ACC112 (cell line): ENCODE data around the gene RPS19BP1.
A peak's percentile ranks its signal among the peaks of the same experiment; 100 is the strongest.

Experiments
- H2AFZ ChIP-seq: fragments of 200-600 bp; sonication (generic); one replicate; pipeline ENCODE4 v1.6.0; 2017; ENCODE audit warnings: antibody characterized with exemption, low read length; ENCODE audit not compliant: unreplicated experiment
- H3K27ac ChIP-seq: fragments of 200-600 bp; sonication (generic); 2 replicates; pipeline ENCODE4 v1.5.1; 2014; ENCODE audit warnings: low read depth, mild to moderate bottlenecking, antibody characterized with exemption, low read length, moderate library complexity
- H3K27me3 ChIP-seq: fragments of 200-600 bp; sonication (generic); 2 replicates; pipeline ENCODE4 v1.6.1; 2014; ENCODE audit warnings: mild to moderate bottlenecking, antibody characterized with exemption, low read length, moderate library complexity, mixed read lengths; ENCODE audit not compliant: insufficient read depth
- H3K36me3 ChIP-seq: fragments of 200-600 bp; sonication (generic); 2 replicates; pipeline ENCODE4 v1.6.1; 2016; ENCODE audit warnings: mild to moderate bottlenecking, antibody characterized with exemption, low read length, moderate library complexity, mixed read lengths; ENCODE audit not compliant: insufficient read depth
- H3K4me1 ChIP-seq: fragments of 200-600 bp; sonication (generic); one replicate; pipeline ENCODE4 v1.6.1; 2016; ENCODE audit warnings: low read length, mixed read lengths; ENCODE audit not compliant: insufficient read depth, unreplicated experiment, control insufficient read depth
- H3K4me3 ChIP-seq: fragments of 200-600 bp; sonication (generic); 2 replicates; pipeline ENCODE4 v1.5.1; 2014; ENCODE audit warnings: mild to moderate bottlenecking, low read depth, low read length
- H3K79me2 ChIP-seq: fragments of 200-600 bp; sonication (generic); one replicate; pipeline ENCODE4 v1.6.0; 2016; ENCODE audit warnings: low read length; ENCODE audit not compliant: control insufficient read depth, unreplicated experiment, insufficient read depth

Gene RPS19BP1

GRCh38 chr22:39520226-39521105 lies 12.1 kb downstream of the RPS19BP1 start, which contains the start of gene ATF4:
Gene ATF4 (plus strand): TSS chr22:39520562. CDS start chr22:39521446, 884 bp downstream.
- H3K27ac ChIP-seq = peak within 1 kb of the TSS; percentile 99
- H3K27me3 ChIP-seq = no peaks in the 10 kb centered on the region
- H2AFZ ChIP-seq = peak within 1 kb of the TSS; percentile 81
- peaks cover 26% of the 10 kb centered on the region for H3K79me2 ChIP-seq
- peaks cover 18% of the 10 kb centered on the region for H3K36me3 ChIP-seq
- peaks cover 21% of the 10 kb centered on the region for H3K4me1 ChIP-seq
- H3K4me3 ChIP-seq = peak within 1 kb of the TSS; percentile 96

DNA sequence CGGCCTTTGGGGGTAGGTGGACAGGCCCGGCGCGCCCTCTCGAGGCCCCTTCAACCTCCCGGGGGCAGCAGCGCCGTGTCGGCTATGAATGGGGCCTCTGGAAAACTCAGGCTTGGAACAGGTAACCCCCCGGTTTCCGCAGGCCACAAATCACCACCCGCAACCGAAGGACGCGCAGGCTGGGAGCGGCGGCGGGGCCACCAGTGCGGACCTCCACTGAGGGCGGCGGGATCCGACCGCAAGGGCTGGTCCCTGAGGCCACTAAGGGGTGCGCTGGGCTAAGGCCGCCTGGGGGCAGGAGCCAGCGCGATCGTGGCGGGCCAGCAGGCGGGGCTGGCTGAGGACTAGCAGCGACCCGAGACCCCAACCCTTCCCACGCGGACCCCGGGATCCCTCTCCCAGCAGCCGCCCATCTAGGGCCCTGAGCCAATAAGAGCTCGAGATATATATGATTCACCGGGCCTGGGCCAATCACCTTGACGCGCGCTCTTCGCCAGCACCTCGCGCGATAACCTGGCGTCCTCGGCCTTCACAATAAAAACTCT lies 12.8 kb downstream of the RPS19BP1 start:
- Histone ChIP-seq H3K27me3 (no peaks in the 10 kb centered on the region), H3K27ac (peak overlapping the region; percentile 99), H3K4me1 (peaks cover 27% of the 10 kb centered on the region), H3K4me3 (peak overlapping the region; percentile 96), H2AFZ (peak overlapping the region; percentile 66), H3K36me3 (peaks cover 18% of the 10 kb centered on the region), H3K79me2 (peaks cover 26% of the 10 kb centered on the region)

DNA sequence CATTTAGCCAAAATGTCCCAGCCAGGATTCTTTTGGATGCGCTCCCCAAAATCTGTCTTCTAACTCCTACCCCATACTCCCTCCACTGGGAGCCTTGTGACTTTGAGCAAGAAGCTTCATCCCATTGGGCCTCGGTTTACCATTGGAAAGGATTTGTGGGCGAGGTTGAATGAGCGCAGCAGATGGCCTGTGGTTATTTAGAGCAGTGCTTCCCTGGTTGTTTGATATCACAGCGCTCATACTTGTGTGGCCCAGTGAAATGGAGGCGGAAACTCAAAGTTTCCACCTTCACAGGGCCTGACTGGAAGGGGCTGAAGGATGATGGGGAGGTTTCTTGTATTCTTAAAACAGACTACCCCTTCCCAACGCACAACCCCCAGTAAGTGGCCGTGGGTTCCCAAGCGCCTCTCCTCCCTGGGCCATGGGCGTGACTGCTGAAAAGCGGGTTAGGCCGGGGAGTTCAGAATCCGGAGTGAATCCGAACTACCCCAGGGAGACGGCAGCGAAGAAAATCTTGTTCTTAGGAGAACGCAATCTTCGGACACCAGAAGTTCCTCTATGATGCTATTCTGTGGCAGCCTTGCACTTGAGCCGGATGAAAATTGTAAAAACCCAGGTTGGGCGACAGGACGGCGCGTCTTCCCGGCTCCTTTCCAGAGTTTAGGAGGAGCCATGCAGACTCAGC lies 13.4 kb downstream of the RPS19BP1 start:
- H3K79me2 ChIP-seq = peaks cover 26% of the 10 kb centered on the region
- peaks cover 18% of the 10 kb centered on the region for H3K36me3 ChIP-seq
- H3K4me1 ChIP-seq = peaks cover 27% of the 10 kb centered on the region
- peak overlapping the region; percentile 99 for H3K27ac ChIP-seq
- peak overlapping the region; percentile 96 for H3K4me3 ChIP-seq
- H2AFZ ChIP-seq = peak overlapping the region; percentile 66
- no peaks in the 10 kb centered on the region for H3K27me3 ChIP-seq

- Histone ChIP-seq H3K4me1 (peaks cover 27% of the 10 kb centered on the region), H2AFZ (no peak overlapping the region), H3K79me2 (peaks cover 26% of the 10 kb centered on the region), H3K4me3 (peak overlapping the region; percentile 96; the same call in 1 of the 2 replicates), H3K36me3 (peaks cover 17% of the 10 kb centered on the region), H3K27me3 (no peaks in the 10 kb centered on the region), H3K27ac (peak overlapping the region; percentile 99)
Measured at GRCh38 chr22:39518144-39518786, 14.3 kb downstream of the RPS19BP1 start.

GRCh38 chr22:39517470-39517869 lies 15.1 kb downstream of the RPS19BP1 start:
- peaks cover 12% of the 10 kb centered on the region for H3K36me3 ChIP-seq
- peaks cover 27% of the 10 kb centered on the region for H3K4me1 ChIP-seq
- H3K27ac ChIP-seq = no peak overlapping the region; the same call in 1 of the 2 replicates
- no peak overlapping the region for H3K4me3 ChIP-seq
- H3K27me3 ChIP-seq = no peaks in the 10 kb centered on the region
- no peak overlapping the region for H2AFZ ChIP-seq
- peaks cover 21% of the 10 kb centered on the region for H3K79me2 ChIP-seq

DNA sequence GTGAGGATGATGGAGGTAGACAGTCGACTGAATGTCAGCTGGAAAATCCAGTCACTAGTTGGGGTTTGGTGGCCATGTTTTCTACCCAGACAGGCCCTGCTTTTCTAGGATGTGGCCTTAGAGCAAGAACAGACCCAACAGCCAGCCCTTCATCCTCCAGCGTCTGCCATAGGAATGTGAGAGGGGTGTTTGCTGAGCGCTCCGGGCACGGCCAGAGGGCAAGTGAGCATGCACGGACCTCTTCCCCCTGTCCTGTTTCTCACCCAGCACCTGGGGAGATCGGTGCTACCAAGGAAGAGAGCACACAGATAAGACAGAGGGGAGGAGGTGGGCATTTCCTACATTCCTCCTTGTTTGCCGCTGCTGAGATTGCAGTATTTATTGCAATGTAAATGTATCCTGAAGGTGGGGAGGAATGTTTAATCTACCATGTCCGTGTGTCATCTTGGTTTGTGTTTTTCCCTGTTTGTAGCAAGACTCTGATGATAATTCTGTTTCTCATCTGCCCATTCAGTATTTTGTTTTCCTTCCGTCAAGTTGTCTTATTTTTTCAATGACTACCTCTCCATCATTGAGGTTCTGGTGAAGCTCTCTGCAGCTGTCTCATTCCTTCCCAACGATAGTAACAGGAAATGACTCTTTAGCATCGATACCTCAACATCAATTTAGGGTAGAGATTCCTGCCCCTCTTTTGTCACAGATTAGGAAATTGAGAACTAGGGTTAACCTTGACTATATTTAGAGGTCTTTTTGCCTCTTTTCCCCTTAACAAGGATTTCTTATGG lies 17.1 kb downstream of the RPS19BP1 start:
- Histone ChIP-seq H3K4me3 (no peak overlapping the region), H3K27ac (peak overlapping the region; percentile 65), H3K79me2 (peaks cover 4% of the 10 kb centered on the region), H3K27me3 (no peaks in the 10 kb centered on the region), H2AFZ (no peak overlapping the region), H3K4me1 (peaks cover 27% of the 10 kb centered on the region), H3K36me3 (no peaks in the 10 kb centered on the region)

DNA sequence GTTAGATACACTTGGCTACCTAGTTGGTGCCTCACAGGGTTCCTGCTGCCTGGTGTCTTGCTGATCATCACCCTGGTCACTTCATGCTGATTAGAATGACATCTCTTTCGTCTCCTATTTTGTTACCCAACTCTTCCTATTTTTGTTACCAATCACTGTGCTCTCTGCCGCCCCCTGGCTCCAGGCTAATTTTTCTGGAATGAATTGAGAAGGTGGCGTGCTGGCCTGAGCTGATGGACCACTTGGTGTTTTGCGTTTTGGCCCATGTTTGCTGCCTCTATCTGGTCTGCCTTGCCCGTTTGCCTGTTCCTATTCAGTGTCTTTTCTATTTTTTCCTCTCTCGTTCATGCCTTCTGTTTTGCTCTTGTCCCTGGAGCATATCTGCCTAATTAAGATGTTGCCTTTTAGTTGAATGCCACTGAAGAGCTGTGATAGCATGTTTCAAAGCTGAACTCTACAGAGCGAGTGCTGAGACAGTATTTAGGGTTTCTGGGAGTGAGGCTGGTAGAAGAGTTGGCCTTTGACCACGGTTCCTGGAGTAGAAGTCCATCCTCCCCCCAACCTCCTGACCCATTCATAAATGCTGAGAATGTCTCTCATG lies 18.1 kb downstream of the RPS19BP1 start:
- no peaks in the 10 kb centered on the region for H3K36me3 ChIP-seq

GRCh38 chr22:39513791-39514190 lies 18.8 kb downstream of the RPS19BP1 start:
- Histone ChIP-seq H2AFZ (no peak overlapping the region), H3K79me2 (peaks cover 4% of the 10 kb centered on the region), H3K27ac (no peak overlapping the region), H3K27me3 (no peaks in the 10 kb centered on the region), H3K4me1 (peaks cover 24% of the 10 kb centered on the region), H3K36me3 (no peaks in the 10 kb centered on the region), H3K4me3 (no peak overlapping the region)

More for the DNA sequence above, 18.1 kb downstream of the RPS19BP1 start:
- no peak overlapping the region for H2AFZ ChIP-seq
- peaks cover 27% of the 10 kb centered on the region for H3K4me1 ChIP-seq
- H3K79me2 ChIP-seq = peaks cover 4% of the 10 kb centered on the region
- H3K27me3 ChIP-seq = no peaks in the 10 kb centered on the region
- H3K27ac ChIP-seq = no peak overlapping the region
- no peak overlapping the region for H3K4me3 ChIP-seq

DNA sequence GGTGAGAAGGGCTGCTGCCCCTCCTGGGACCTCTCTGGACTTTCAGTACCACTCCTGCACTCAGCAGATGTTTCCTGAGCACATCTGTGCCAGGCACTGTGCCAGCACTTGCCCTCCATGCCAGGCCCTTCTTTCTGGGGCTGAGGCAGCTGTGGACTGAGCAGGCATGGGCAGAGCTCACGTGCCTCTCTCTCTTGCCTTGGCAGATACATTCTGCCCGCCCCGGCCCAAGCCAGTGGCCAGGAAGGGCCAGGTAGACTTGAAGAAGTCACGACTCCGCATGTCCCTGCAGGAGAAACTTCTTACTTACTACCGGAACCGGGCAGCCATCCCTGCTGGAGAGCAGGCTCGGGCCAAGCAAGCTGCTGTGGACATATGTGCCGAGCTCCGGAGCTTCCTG lies 20.5 kb downstream of the RPS19BP1 start:
- H3K36me3 ChIP-seq = no peaks in the 10 kb centered on the region
- no peak overlapping the region for H3K27ac ChIP-seq
- peaks cover 13% of the 10 kb centered on the region for H3K4me1 ChIP-seq
- H3K79me2 ChIP-seq = peaks cover 10% of the 10 kb centered on the region
- H3K4me3 ChIP-seq = no peak overlapping the region
- no peak overlapping the region for H2AFZ ChIP-seq
- no peaks in the 10 kb centered on the region for H3K27me3 ChIP-seq
